ENCODE measurements around the gene TANK.

- TF ChIP-seq CTCF (IDR thresholded peaks at IDR 0.05) = no peak
- no peak for TF ChIP-seq POLR2A (IDR thresholded peaks at IDR 0.05)
Measured at GRCh38 chr2:161161074-161161706, 962 bp downstream of the TANK start.

All from esophagus squamous epithelium (tissue), 4 donors.